ENCODE results near the gene ASGR2.
"Not testable (repeated sequence)": the region's sequence is repeated elsewhere in the genome, so short reads cannot be mapped to it uniquely, and the experiment has no call there.

Gene ASGR2

DNA sequence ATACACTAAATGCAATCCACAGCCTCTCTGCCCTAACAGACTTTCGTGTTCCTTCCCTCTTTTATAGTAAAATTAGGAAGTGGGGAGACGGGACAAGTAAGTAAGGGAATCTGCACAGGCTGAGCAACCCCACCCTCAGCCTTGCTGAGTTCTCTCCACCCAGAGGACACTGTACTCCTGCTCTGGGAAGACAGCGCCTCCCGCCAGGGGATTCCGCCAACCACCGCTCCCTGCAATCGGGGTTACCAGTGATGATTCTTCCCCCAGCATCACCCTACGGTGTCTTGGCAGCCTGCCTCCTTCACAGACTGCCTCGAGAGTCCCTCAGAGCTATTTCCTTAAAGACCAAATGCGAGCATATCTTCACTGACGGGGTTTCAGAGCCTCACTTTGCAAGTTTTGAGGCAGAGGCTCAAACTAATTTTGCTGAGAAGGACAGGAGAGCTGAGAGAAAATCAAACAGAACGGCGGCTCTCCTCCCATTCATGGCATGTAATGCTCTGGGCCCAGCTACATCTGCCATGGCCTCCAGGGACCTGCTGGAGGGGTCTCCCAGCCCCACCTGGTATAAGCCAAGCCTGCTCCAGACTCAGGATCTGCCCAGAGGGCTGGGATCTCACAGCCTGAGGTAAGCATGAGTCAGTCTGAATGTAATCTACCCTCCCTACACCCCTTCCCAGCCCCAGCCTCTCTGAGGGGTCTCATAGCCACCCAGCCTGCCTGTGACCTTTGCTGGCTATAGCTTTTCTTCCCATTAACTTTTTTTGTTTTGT lies 22.7 kb upstream of the ASGR2 start:
- peaks cover 9% of the 10 kb centered on the region for H3K4me1 ChIP-seq (ENCODE audit: control insufficient read depth, insufficient read depth, low read length, poor library complexity, severe bottlenecking)
- no peaks in the 10 kb centered on the region for H3K9me3 ChIP-seq (ENCODE audit: control insufficient read depth, low read length)
- H3K36me3 ChIP-seq (ENCODE audit: control insufficient read depth, insufficient read depth, low read length), result no peaks in the 10 kb centered on the region
- no peak overlapping the region for H3K27ac ChIP-seq (ENCODE audit: low read depth, low read length, severe bottlenecking)
- WGBS, 2 experiments (ENCODE audit: insufficient coverage in 2 of 2), result 80 to 90% methylated on average over 8 to 11 of the region's 13 CpGs
- no peak overlapping the region for H3K4me3 ChIP-seq (ENCODE audit: extremely low read depth, insufficient read depth, low read length, poor library complexity, severe bottlenecking)

DNA sequence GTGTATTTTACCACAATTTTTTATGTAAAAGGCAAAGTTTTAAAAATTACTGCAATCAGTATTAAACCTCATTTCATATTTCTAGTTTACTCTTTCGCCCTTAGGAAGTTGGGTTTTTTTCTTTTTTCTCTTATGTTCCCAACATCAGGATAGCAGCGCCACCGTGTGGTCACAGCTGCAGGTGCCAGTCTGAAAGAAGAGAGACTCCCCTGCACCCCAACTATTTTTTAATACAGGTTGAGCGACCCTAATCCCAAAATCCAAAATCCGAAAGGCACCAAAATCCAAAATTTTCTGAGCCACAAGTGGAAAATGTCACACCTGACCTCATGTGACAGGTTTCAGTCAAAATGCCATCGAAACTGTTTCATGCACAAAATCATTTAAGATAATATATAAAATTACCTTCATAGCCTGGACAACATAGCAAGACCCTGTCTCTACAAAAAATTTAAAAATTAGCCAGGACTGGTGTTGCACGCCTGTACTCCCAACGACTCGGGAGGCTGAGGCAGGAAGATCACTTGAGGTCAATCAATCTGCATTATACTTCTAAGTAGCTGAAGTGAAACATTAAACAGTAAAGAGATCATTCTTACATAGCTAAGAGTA lies 21.8 kb upstream of the ASGR2 start:
- 0 to 44% methylated on average over 4 to 5 of the region's 9 CpGs for WGBS, 2 experiments (ENCODE audit: insufficient coverage in 2 of 2)
- Histone ChIP-seq H3K4me1 (ENCODE audit: control insufficient read depth, insufficient read depth, low read length, poor library complexity, severe bottlenecking) (peaks cover 10% of the 10 kb centered on the region), H3K4me3 (ENCODE audit: extremely low read depth, insufficient read depth, low read length, poor library complexity, severe bottlenecking) (no peak overlapping the region), H3K9me3 (ENCODE audit: control insufficient read depth, low read length) (no peaks in the 10 kb centered on the region), H3K36me3 (ENCODE audit: control insufficient read depth, insufficient read depth, low read length) (no peaks in the 10 kb centered on the region), H3K27ac (ENCODE audit: low read depth, low read length, severe bottlenecking) (no peak overlapping the region)

DNA sequence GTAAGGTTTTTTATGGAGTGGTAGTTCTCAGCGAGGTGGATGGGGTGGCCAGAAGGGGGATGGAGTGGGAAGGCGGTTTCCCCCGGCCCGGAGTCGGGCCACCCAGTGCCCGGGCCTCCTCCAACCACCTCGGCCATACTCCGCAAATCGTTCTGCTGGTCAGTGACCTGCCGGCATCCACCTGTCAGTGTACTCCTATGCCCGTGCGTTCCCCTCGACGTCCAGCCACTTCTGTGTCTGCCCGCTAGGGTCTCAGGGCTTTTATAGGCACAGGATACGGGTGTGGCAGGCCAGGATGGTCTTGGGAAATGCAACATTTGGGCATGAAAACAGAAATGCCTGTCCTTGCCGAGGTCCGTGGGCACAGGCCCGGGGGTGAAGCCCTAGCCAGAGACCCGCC lies 19.3 kb upstream of the ASGR2 start:
- Histone ChIP-seq H3K4me1 (ENCODE audit: control insufficient read depth, insufficient read depth, low read length, poor library complexity, severe bottlenecking) (peaks cover 13% of the 10 kb centered on the region), H3K27ac (ENCODE audit: low read depth, low read length, severe bottlenecking) (no peak overlapping the region), H3K9me3 (ENCODE audit: control insufficient read depth, low read length) (no peaks in the 10 kb centered on the region), H3K4me3 (ENCODE audit: extremely low read depth, insufficient read depth, low read length, poor library complexity, severe bottlenecking) (no peak overlapping the region), H3K36me3 (ENCODE audit: control insufficient read depth, insufficient read depth, low read length) (no peaks in the 10 kb centered on the region)
- WGBS, 2 experiments (ENCODE audit: insufficient coverage in 2 of 2), result 65 to 67% methylated on average over 15 to 17 of the region's 20 CpGs

DNA sequence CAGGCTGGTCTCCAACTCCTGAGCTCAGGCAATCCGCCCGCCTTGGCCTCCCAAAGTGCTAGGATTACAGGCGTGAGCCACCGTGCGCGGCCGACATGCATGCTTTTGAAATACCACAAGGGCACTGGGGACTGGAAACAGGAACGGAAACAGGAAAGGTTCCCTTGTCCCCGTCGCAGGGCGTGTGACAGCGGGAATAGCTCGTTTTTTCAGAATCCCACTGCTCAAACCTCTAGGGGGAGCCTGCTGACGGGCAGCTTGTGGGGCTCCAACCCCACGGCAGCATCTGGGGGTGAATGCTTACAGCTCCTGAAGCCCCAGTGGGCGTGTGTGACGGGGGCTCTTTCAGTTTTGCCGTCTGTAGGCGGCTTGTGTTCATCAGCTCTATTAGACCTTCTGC lies 18.8 kb upstream of the ASGR2 start:
- H3K4me1 ChIP-seq (ENCODE audit: control insufficient read depth, insufficient read depth, low read length, poor library complexity, severe bottlenecking), result peaks cover 13% of the 10 kb centered on the region
- WGBS, 2 experiments (ENCODE audit: insufficient coverage in 2 of 2), result 28 to 29% methylated on average over 16 to 17 of the region's 19 CpGs
- no peaks in the 10 kb centered on the region for H3K9me3 ChIP-seq (ENCODE audit: control insufficient read depth, low read length)
- H3K36me3 ChIP-seq (ENCODE audit: control insufficient read depth, insufficient read depth, low read length), result no peaks in the 10 kb centered on the region
- H3K4me3 ChIP-seq (ENCODE audit: extremely low read depth, insufficient read depth, low read length, poor library complexity, severe bottlenecking), result no peak overlapping the region
- H3K27ac ChIP-seq (ENCODE audit: low read depth, low read length, severe bottlenecking), result no peak overlapping the region

DNA sequence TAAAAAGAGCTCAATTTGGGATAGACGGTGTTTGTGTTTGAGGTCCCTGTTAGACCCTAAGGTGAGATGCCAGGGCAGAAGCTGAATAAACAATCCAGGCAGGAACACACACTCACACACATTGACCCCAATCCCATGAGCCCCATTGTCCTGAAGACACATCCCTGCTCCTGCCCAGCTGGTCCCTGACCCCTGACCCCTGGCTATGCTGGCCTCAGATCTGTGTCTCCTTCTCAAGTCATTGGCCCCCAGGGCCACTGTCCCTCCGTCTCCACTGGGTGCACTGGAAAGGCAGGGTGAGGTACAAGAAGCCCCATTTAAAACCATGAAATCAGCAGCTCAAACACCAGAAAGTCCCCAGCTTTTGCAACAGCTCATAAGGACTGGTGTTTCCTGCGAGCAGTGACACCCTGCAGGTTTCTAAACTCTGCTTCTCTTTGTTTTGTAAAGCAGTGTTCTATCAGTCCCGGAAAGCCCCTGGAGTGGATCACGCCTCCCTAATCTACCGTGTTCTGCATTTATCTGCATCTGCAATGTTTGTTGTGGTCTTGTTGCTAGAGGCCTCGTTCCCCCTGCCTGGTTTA lies 18.0 kb upstream of the ASGR2 start:
- Histone ChIP-seq H3K36me3 (ENCODE audit: control insufficient read depth, insufficient read depth, low read length) (no peaks in the 10 kb centered on the region), H3K27ac (ENCODE audit: low read depth, low read length, severe bottlenecking) (peak overlapping the region; percentile 74), H3K9me3 (ENCODE audit: control insufficient read depth, low read length) (no peaks in the 10 kb centered on the region), H3K4me3 (ENCODE audit: extremely low read depth, insufficient read depth, low read length, poor library complexity, severe bottlenecking) (no peak overlapping the region), H3K4me1 (ENCODE audit: control insufficient read depth, insufficient read depth, low read length, poor library complexity, severe bottlenecking) (peaks cover 13% of the 10 kb centered on the region)
- WGBS, 2 experiments (ENCODE audit: insufficient coverage in 2 of 2), result 28 to 33% methylated on average over 4 to 6 of the region's 7 CpGs

DNA sequence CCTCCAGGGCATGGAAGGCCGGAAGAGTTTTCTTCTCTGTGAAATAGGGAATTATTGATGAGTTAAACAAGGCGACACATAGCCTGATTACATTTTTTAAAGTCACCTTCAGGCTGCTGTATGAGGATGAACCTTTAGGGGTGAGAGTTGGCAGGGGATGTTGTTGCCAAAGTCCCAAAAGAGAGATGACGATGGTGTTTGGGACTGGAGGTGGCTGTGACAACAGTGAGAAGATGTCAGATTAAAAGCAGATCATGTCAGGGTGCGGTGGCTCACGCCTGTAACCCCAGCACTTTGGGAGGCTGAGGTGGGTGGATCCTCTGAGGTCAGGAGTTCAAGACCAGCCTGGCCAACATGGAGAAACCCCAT lies 16.8 kb upstream of the ASGR2 start:
- peaks cover 13% of the 10 kb centered on the region for H3K4me1 ChIP-seq (ENCODE audit: control insufficient read depth, insufficient read depth, low read length, poor library complexity, severe bottlenecking)
- 86 to 93% methylated on average over 3 of the region's 5 CpGs for WGBS, 2 experiments (ENCODE audit: insufficient coverage in 2 of 2)

DNA sequence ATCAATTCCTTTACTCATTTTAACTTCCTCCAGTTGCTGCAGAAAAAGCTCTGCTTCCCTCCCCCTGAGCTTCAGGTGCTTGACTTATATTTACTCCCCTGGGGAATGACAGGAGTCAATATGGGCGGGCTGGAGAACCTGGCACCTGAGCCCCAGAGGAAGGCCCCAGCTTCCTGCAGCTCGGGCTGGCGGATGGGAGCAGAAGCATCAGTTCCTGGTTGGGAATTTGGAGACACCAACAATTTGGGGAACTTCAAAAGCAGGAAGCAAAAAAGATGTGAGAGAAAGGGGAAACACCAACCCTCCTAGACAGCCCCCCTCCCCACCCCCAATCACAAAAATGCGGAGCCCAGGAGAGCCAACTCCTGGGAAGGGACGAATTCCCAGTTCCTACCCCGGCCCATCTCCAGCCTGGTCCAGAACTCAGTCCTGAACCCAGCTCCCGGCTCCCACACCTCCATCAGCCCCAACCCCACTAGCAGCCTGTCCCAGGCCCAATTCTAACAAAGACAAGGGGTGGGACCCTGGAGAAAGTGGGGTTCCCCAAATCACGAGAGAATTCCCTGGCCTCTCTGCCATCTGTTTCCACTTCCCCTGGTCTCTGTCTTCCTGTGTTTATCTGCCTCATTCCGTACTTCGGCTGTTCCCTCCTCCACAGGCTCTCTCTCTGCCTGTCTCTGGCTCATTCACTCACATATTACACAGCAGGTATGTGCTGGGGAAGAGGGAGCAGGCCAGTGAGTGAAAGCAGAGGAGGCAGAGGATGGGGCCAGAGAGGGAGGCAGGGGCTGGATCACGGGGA lies 16.2 kb upstream of the ASGR2 start:
- no peaks in the 10 kb centered on the region for H3K9me3 ChIP-seq (ENCODE audit: control insufficient read depth, low read length)
- H3K4me1 ChIP-seq (ENCODE audit: control insufficient read depth, insufficient read depth, low read length, poor library complexity, severe bottlenecking), result peaks cover 9% of the 10 kb centered on the region
- no peak overlapping the region for H3K27ac ChIP-seq (ENCODE audit: low read depth, low read length, severe bottlenecking)
- H3K4me3 ChIP-seq (ENCODE audit: extremely low read depth, insufficient read depth, low read length, poor library complexity, severe bottlenecking), result no peak overlapping the region
- 62 to 70% methylated on average over 3 to 5 of the region's 11 CpGs for WGBS, 2 experiments (ENCODE audit: insufficient coverage in 2 of 2)
- H3K36me3 ChIP-seq (ENCODE audit: control insufficient read depth, insufficient read depth, low read length), result no peaks in the 10 kb centered on the region

More for the DNA sequence above, 16.8 kb upstream of the ASGR2 start:
- no peaks in the 10 kb centered on the region for H3K36me3 ChIP-seq (ENCODE audit: control insufficient read depth, insufficient read depth, low read length)
- H3K4me3 ChIP-seq (ENCODE audit: extremely low read depth, insufficient read depth, low read length, poor library complexity, severe bottlenecking), result no peak overlapping the region
- H3K9me3 ChIP-seq (ENCODE audit: control insufficient read depth, low read length), result no peaks in the 10 kb centered on the region
- no peak overlapping the region for H3K27ac ChIP-seq (ENCODE audit: low read depth, low read length, severe bottlenecking)

DNA sequence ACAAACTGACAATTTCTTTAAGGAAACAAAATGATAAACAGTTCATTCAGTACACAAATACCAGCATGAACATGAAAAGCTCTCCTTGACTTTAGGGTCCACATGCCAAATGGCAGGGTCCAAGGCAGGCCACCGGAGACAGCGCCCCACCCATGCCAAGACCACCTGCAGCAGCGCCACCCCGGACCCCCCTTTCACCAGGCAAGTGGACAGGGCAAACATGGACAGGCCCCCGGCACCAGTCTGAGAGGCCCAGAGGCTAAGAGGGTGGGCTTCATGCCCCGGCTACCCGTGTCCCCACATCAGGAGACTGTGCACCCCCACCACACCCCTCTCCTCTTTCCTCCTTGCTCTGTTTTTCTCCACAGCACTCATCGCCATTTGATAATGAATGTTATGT lies 14.7 kb upstream of the ASGR2 start:
- 84 to 91% methylated on average over 7 of the region's 8 CpGs for WGBS, 2 experiments (ENCODE audit: insufficient coverage in 2 of 2)
- H3K27ac ChIP-seq (ENCODE audit: low read depth, low read length, severe bottlenecking), result no peak overlapping the region
- H3K36me3 ChIP-seq (ENCODE audit: control insufficient read depth, insufficient read depth, low read length), result no peaks in the 10 kb centered on the region
- H3K4me1 ChIP-seq (ENCODE audit: control insufficient read depth, insufficient read depth, low read length, poor library complexity, severe bottlenecking), result peaks cover 5% of the 10 kb centered on the region
- H3K9me3 ChIP-seq (ENCODE audit: control insufficient read depth, low read length), result no peaks in the 10 kb centered on the region
- no peak overlapping the region for H3K4me3 ChIP-seq (ENCODE audit: extremely low read depth, insufficient read depth, low read length, poor library complexity, severe bottlenecking)

DNA sequence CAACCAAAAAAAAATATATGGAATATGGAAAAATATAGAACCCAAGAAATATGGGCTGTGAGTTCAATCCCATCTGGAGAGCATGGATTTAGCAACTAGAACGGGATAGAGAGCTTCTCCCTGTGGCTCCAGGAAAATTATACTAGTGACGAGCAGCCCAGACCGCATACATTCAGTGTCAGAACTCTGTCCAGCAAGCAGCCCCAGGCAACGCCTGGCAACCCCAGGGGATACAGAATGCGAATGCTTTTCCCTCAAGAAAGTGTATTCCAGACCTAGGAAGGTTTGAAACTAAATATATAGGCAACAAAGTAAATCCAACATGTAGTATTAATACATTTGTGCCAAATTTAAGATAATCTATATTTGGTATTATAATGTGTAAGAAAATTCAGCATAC lies 13.5 kb upstream of the ASGR2 start:
- H3K4me3 ChIP-seq (ENCODE audit: extremely low read depth, insufficient read depth, low read length, poor library complexity, severe bottlenecking), result no peak overlapping the region
- WGBS, 2 experiments (ENCODE audit: insufficient coverage in 2 of 2), result 71 to 72% methylated on average over 4 to 5 of the region's 5 CpGs

DNA sequence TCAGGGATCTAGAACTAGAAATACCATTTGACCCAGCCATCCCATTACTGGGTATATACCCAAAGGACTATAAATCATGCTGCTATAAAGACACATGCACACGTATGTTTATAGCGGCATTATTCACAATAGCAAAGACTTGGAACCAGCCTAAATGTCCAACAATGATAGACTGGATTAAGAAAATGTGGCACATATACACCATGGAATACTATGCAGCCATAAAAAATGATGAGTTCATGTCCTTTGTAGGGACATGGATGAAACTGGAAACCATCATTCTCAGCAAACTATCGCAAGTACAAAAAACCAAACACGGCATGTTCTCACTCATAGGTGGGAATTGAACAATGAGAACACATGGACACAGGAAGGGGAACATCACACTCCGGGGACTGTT lies 12.9 kb upstream of the ASGR2 start:
- H3K27ac ChIP-seq (ENCODE audit: low read depth, low read length, severe bottlenecking); H3K4me3 ChIP-seq (ENCODE audit: extremely low read depth, insufficient read depth, low read length, poor library complexity, severe bottlenecking); H3K4me1 ChIP-seq (ENCODE audit: control insufficient read depth, insufficient read depth, low read length, poor library complexity, severe bottlenecking); H3K9me3 ChIP-seq (ENCODE audit: control insufficient read depth, low read length); H3K36me3 ChIP-seq (ENCODE audit: control insufficient read depth, insufficient read depth, low read length): not testable (repeated sequence)
- WGBS, 2 experiments (ENCODE audit: insufficient coverage in 2 of 2), result no CpG with 5 or more reads among the region's 5 CpGs

More for the DNA sequence above, 13.5 kb upstream of the ASGR2 start:
- no peaks in the 10 kb centered on the region for H3K9me3 ChIP-seq (ENCODE audit: control insufficient read depth, low read length)
- H3K4me1 ChIP-seq (ENCODE audit: control insufficient read depth, insufficient read depth, low read length, poor library complexity, severe bottlenecking), result peaks cover 5% of the 10 kb centered on the region
- no peak overlapping the region for H3K27ac ChIP-seq (ENCODE audit: low read depth, low read length, severe bottlenecking)
- H3K36me3 ChIP-seq (ENCODE audit: control insufficient read depth, insufficient read depth, low read length), result no peaks in the 10 kb centered on the region

All from mesodermal cell (in vitro differentiated cells).